22Rv1 (cell line): Measurements from ENCODE around the gene RPL19.

Experiments used
- CTCF ChIP-seq: fragments of 450-650 bp; IDR thresholded peaks from 2 replicates; pipeline ENCODE4 v1.5.1; 2017; ENCODE audit warnings: mild to moderate bottlenecking
- ZFX ChIP-seq: fragments of 450-650 bp; IDR thresholded peaks from 2 replicates; pipeline ENCODE4 v1.6.1; 2017; ENCODE audit warnings: antibody characterized with exemption, borderline replicate concordance

GRCh38 chr17:39212841-39213480 is 12.9 kb downstream of the RPL19 start:
- TF ChIP-seq CTCF (no peak), ZFX (no peak)
